HCT116 (cell line): ENCODE measurements around the gene ESYT3. TPM values are rescaled to one million over a fixed set of nuclear protein-coding genes. Genes with fewer than 3 reads are reported as not detected.

ENCODE experiments used
- ATAC-seq: fragments of 200-7000 bp; cut with Tn5 transposase; 2 replicates; pipeline ENCODE4 v1.9.1; 2020; ENCODE audit warnings: mild to moderate bottlenecking, moderate library complexity
- BruUV-seq: library from RNA; stranded (reverse); fragments of 400-500 nt; replicated peaks from 2 replicates; lab custom pipeline; 2021; lab: Mats Ljungman, UMichigan
- CTCF ChIA-PET: fragments of 300-600 bp; sonication (Branson Sonifier 250); formaldehyde crosslinking; loops from one replicate; lab custom pipeline; 2021; ENCODE audit warnings: antibody characterized with exemption; lab: Charles Lee
- POLR2A ChIA-PET: fragments of 300-600, 350-600 bp; sonication (Branson Sonifier 250); formaldehyde crosslinking; loops from one replicate; lab custom pipeline; 2021; ENCODE audit warnings: antibody characterized with exemption; lab: Charles Lee
- RAD21 ChIA-PET, 2 experiments: fragments of 300-600 bp; sonication (Branson Sonifier 250); formaldehyde crosslinking; loops; one replicate each; lab custom pipeline; 2023; ENCODE audit warnings: low total read pairs in 2 of 2; ENCODE audit not compliant: uncharacterized antibody in 2 of 2, unreplicated experiment in 2 of 2, low non-redundant PET in 1 of 2; lab: Charles Lee
- DNase-seq: peaks from one replicate; pipeline ENCODE4 v3.0.0-alpha.2; 2010; ENCODE audit warnings: low read depth, low spot score
- H2AFZ ChIP-seq: fragments of 200-600 bp; shearing (Covaris generic), sonication (generic); 2 replicates; pipeline ENCODE4 v1.6.1; 2017; ENCODE audit warnings: low read depth, mixed run types, mixed read lengths, antibody characterized with exemption, low read length; ENCODE audit not compliant: poor library complexity, severe bottlenecking
- H3K27ac ChIP-seq: 2 replicates; pipeline ENCODE4 v1.5.1; 2012; ENCODE audit warnings: low read depth, low read length
- H3K27me3 ChIP-seq: fragments of 200-600 bp; sonication (generic); 2 replicates; pipeline ENCODE4 v1.6.1; 2016; ENCODE audit warnings: mixed run types, low read length, mixed read lengths; ENCODE audit not compliant: insufficient read depth
- H3K36me3 ChIP-seq, 2 experiments: fragments of 200-500 bp in 1 of 2; fragments of 200-600 bp in 1 of 2; sonication (Bioruptor generic) in 1 of 2; sonication (generic) in 1 of 2; 2 replicates each; pipeline versions ENCODE4 v1.5.1 to v1.6.1; 2014 to 2016; ENCODE audit warnings: low read length in 2 of 2, inconsistent platforms in 1 of 2, mixed read lengths in 1 of 2, mixed run types in 1 of 2; ENCODE audit not compliant: insufficient read depth in 2 of 2, control insufficient read depth in 1 of 2
- H3K4me1 ChIP-seq, 2 experiments: fragments of 200-600 bp in 1 of 2; sonication (generic) in 1 of 2; 2 replicates each; pipeline versions ENCODE4 v1.5.1 to v1.6.1; 2012 to 2017; ENCODE audit warnings: low read length in 2 of 2, inconsistent platforms in 1 of 2, mild to moderate bottlenecking in 1 of 2, mixed read lengths in 1 of 2, mixed run types in 1 of 2, moderate library complexity in 1 of 2; ENCODE audit not compliant: insufficient read depth in 2 of 2, control insufficient read depth in 1 of 2
- H3K4me2 ChIP-seq: fragments of 200-600 bp; sonication (generic); 2 replicates; pipeline ENCODE4 v1.6.1; 2017; ENCODE audit warnings: mixed run types, low read length, mixed read lengths
- H3K4me3 ChIP-seq, 2 experiments: fragments of 200-600 bp in 1 of 2; sonication (generic) in 1 of 2; replicated peaks in 1 of 2; 2 replicates each; pipeline ENCODE4 v1.5.1; 2011 to 2016; ENCODE audit warnings: low read length in 2 of 2, control low read depth in 1 of 2, low read depth in 1 of 2, mild to moderate bottlenecking in 1 of 2, mixed read lengths in 1 of 2, mixed run types in 1 of 2
- H3K79me2 ChIP-seq: fragments of 200-600 bp; sonication (generic); 2 replicates; pipeline ENCODE4 v1.6.1; 2017; ENCODE audit warnings: mild to moderate bottlenecking, mixed run types, low read length, moderate library complexity, mixed read lengths; ENCODE audit not compliant: insufficient read depth
- H3K9ac ChIP-seq: fragments of 200-600 bp; sonication (generic); 2 replicates; pipeline ENCODE4 v1.6.1; 2016; ENCODE audit warnings: low read length, mixed read lengths
- H3K9me2 ChIP-seq: fragments of 200-600 bp; sonication (generic), shearing (Covaris generic); 2 replicates; pipeline ENCODE4 v1.6.1; 2017; ENCODE audit warnings: mixed run types, mild to moderate bottlenecking, moderate library complexity; ENCODE audit not compliant: insufficient read depth
- H3K9me3 ChIP-seq, 2 experiments: fragments of 200-500 bp in 1 of 2; fragments of 200-600 bp in 1 of 2; sonication (Bioruptor generic) in 1 of 2; sonication (generic) in 1 of 2; 2 replicates each; pipeline ENCODE4 v1.6.1; 2014 to 2017; ENCODE audit warnings: low read length in 2 of 2, mixed read lengths in 2 of 2, inconsistent platforms in 1 of 2, low read depth in 1 of 2, mild to moderate bottlenecking in 1 of 2, mixed run types in 1 of 2, moderate library complexity in 1 of 2; ENCODE audit not compliant: control insufficient read depth in 1 of 2, insufficient read depth in 1 of 2
- H4K20me1 ChIP-seq: fragments of 200-600 bp; sonication (generic), shearing (Covaris generic); 2 replicates; pipeline ENCODE4 v1.6.1; 2017; ENCODE audit warnings: mixed run types, mild to moderate bottlenecking, moderate library complexity; ENCODE audit not compliant: insufficient read depth
- ATF3 ChIP-seq: IDR thresholded peaks from 2 replicates; pipeline ENCODE4 v1.6.1; 2012
- CTCF ChIP-seq, 3 experiments: fragments of 200-600 bp in 1 of 3; sonication (generic) in 1 of 3; IDR thresholded peaks in 2 of 3; conservative IDR thresholded peaks in 1 of 3; 2 replicates each; pipeline ENCODE4 v1.5.1; 2012 to 2017; ENCODE audit warnings: low read depth in 2 of 3, low read length in 2 of 3, antibody characterized with exemption in 1 of 3, borderline replicate concordance in 1 of 3, control low read depth in 1 of 3, mild to moderate bottlenecking in 1 of 3, mixed read lengths in 1 of 3, mixed run types in 1 of 3, moderate library complexity in 1 of 3; ENCODE audit not compliant: insufficient read depth in 1 of 3
- EZH2phosphoT487 ChIP-seq: fragments of 200-600 bp; IDR thresholded peaks from 2 replicates; pipeline ENCODE4 v1.6.1; 2018; ENCODE audit warnings: antibody characterized with exemption, borderline replicate concordance
- FOSL1 ChIP-seq: IDR thresholded peaks from 2 replicates; pipeline ENCODE4 v1.6.1; 2012; ENCODE audit warnings: low read depth
- RAD21 ChIP-seq: IDR thresholded peaks from 2 replicates; pipeline ENCODE4 v1.6.1; 2012; ENCODE audit warnings: low read depth, mild to moderate bottlenecking
- intact Hi-C: fragments of 100-400 bp; cut with micrococcal nuclease; formaldehyde crosslinking; loops from 2 replicates; pipeline ENCODE4 v1.10.0; 2022
- total RNA-seq: library from RNA; stranded (reverse); gene quantifications from one replicate; pipeline ENCODE4 v1.2.1, GENCODE V29; 2021; ENCODE audit not compliant: unreplicated experiment

The ESYT3 gene
- total RNA-seq, 1 experiment from 2014 or later = 0.05 TPM

- BruUV-seq = no TSS peak
- RAD21 ChIA-PET = no interaction called here
Measured at GRCh38 chr3:138457863-138458735, 23.7 kb downstream of the ESYT3 start.

More at GRCh38 chr3:138457863-138458735, 23.7 kb downstream of the ESYT3 start:
- H3K79me2 ChIP-seq = no peaks in the 10 kb centered on the region
- CTCF ChIA-PET = no interaction called here
- H3K27me3 ChIP-seq = no peaks in the 10 kb centered on the region
- no peak for ATAC-seq
- no peak for DNase-seq
- intact Hi-C loops = no loop called here
- H4K20me1 ChIP-seq = no peaks in the 10 kb centered on the region
- no peaks in the 10 kb centered on the region for H3K36me3 ChIP-seq
- POLR2A ChIA-PET = no interaction called here
- no peak overlapping the region for H3K4me2 ChIP-seq
- no peak overlapping the region for H3K27ac ChIP-seq
- H3K4me3 ChIP-seq = no peak overlapping the region
- H3K9me2 ChIP-seq = no peaks in the 10 kb centered on the region
- TF ChIP-seq EZH2phosphoT487 = no peak
- no peak for TF ChIP-seq FOSL1
- TF ChIP-seq ATF3 = no peak
- TF ChIP-seq RAD21 = no peak
- no peak for TF ChIP-seq CTCF (IDR thresholded peaks at IDR 0.05 in 2 of 3, conservative IDR thresholded peaks at IDR 0.05 in 1 of 3; ENCODE audit: borderline replicate concordance in 1 of 3, insufficient read depth in 1 of 3, low read depth in 2 of 3, low read length in 2 of 3)
- H2AFZ ChIP-seq = no peak overlapping the region
- no peaks in the 10 kb centered on the region for H3K9me3 ChIP-seq
- no peak overlapping the region for H3K9ac ChIP-seq
- H3K4me1 ChIP-seq = peaks cover 0 to 5% of the 10 kb centered on the region in 2 experiments; a peak in 1 of 4 replicates
